DND-41 (cell line): ENCODE results near the gene KRTAP10-6.
"Not testable (repeated sequence)": the region's sequence is repeated elsewhere in the genome, so short reads cannot be mapped to it uniquely, and the experiment has no call there.

Experiments
- ATAC-seq: fragments of 200-7000 bp; cut with Tn5 transposase; 3 replicates; pipeline ENCODE4 v1.9.1; 2021; ENCODE audit warnings: low read depth; ENCODE audit not compliant: insufficient read depth
- DNase-seq: peaks from one replicate; pipeline ENCODE4 v3.0.0-alpha.2; 2020
- H2AFZ ChIP-seq: 2 replicates; pipeline ENCODE4 v1.6.0; 2012; ENCODE audit warnings: low read depth, low read length
- H3K27ac ChIP-seq: 2 replicates; pipeline ENCODE4 v1.5.1; 2012; ENCODE audit warnings: low read length, inconsistent platforms
- H3K27me3 ChIP-seq: fragments of 200-600 bp; sonication (generic); 2 replicates; pipeline ENCODE4 v1.6.0; 2012; ENCODE audit warnings: low read length, mild to moderate bottlenecking, inconsistent platforms; ENCODE audit not compliant: insufficient read depth, poor library complexity
- H3K36me3 ChIP-seq: 2 replicates; pipeline ENCODE4 v1.5.1; 2012; ENCODE audit warnings: low read length, inconsistent platforms; ENCODE audit not compliant: insufficient read depth
- H3K4me1 ChIP-seq: 2 replicates; pipeline ENCODE4 v1.5.1; 2012; ENCODE audit warnings: mild to moderate bottlenecking, low read length; ENCODE audit not compliant: insufficient read depth
- H3K4me2 ChIP-seq: 2 replicates; pipeline ENCODE4 v1.6.0; 2012; ENCODE audit warnings: mild to moderate bottlenecking, moderate library complexity, low read length, inconsistent platforms; ENCODE audit not compliant: insufficient read depth
- H3K4me3 ChIP-seq, 2 experiments: fragments of 200-600 bp in 1 of 2; shearing (Covaris generic) in 1 of 2; 2 replicates each; pipeline ENCODE4 v1.5.1; 2012 to 2016; ENCODE audit warnings: inconsistent platforms in 2 of 2, low read length in 2 of 2, mild to moderate bottlenecking in 2 of 2, low read depth in 1 of 2, moderate library complexity in 1 of 2
- H3K79me2 ChIP-seq: 2 replicates; pipeline ENCODE4 v1.6.0; 2012; ENCODE audit warnings: low read length, inconsistent platforms; ENCODE audit not compliant: insufficient read depth
- H3K9ac ChIP-seq: 2 replicates; pipeline ENCODE4 v1.6.0; 2012; ENCODE audit warnings: low read depth, mild to moderate bottlenecking, inconsistent platforms, low read length, moderate library complexity
- H3K9me3 ChIP-seq: 2 replicates; pipeline ENCODE4 v1.5.1; 2012; ENCODE audit warnings: low read length, moderate library complexity, mild to moderate bottlenecking, inconsistent platforms; ENCODE audit not compliant: insufficient read depth, severe bottlenecking
- H4K20me1 ChIP-seq: 2 replicates; pipeline ENCODE4 v1.6.0; 2012; ENCODE audit warnings: low read length; ENCODE audit not compliant: insufficient read depth
- EZH2 ChIP-seq: IDR thresholded peaks from 3 replicates; pipeline ENCODE4 v1.6.1; 2012; ENCODE audit warnings: borderline replicate concordance, low read depth, mild to moderate bottlenecking, moderate library complexity, low read length, inconsistent platforms; ENCODE audit not compliant: severe bottlenecking
- TF ChIP-seq, protein P1 (sequence below): IDR thresholded peaks from 2 replicates; pipeline ENCODE4 v1.5.1; 2012; ENCODE audit warnings: borderline replicate concordance, low read length, moderate library complexity, mild to moderate bottlenecking; ENCODE audit not compliant: poor library complexity, severe bottlenecking; ENCODE audit errors: extremely low read depth

Gene KRTAP10-6

DNA sequence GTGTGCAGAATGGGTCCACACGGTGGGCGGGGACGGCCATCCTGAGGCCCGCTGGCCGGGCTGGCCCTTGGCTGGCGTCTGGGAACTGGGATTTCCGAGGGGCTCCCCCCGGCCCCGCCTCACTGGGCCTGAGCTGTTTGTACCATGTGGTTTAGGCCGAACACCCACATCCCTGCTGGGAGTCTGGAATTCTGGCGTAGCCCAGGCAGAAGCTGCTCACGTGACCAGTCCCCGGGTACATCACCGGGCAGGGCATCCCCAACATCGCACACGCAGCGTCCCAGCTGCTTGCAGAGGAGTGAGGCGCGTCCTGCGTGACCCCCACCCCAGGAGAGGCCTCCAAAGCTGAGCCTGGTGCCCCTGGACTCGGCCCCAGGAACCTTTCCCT, 10.2 kb upstream of the KRTAP10-6 start:
- no peak for TF ChIP-seq EZH2
- TF ChIP-seq, protein P1, sequence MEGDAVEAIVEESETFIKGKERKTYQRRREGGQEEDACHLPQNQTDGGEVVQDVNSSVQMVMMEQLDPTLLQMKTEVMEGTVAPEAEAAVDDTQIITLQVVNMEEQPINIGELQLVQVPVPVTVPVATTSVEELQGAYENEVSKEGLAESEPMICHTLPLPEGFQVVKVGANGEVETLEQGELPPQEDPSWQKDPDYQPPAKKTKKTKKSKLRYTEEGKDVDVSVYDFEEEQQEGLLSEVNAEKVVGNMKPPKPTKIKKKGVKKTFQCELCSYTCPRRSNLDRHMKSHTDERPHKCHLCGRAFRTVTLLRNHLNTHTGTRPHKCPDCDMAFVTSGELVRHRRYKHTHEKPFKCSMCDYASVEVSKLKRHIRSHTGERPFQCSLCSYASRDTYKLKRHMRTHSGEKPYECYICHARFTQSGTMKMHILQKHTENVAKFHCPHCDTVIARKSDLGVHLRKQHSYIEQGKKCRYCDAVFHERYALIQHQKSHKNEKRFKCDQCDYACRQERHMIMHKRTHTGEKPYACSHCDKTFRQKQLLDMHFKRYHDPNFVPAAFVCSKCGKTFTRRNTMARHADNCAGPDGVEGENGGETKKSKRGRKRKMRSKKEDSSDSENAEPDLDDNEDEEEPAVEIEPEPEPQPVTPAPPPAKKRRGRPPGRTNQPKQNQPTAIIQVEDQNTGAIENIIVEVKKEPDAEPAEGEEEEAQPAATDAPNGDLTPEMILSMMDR, result no peak
- H3K4me1 ChIP-seq, result no peaks in the 10 kb centered on the region
- no peaks in the 10 kb centered on the region for H3K79me2 ChIP-seq
- no peaks in the 10 kb centered on the region for H3K27me3 ChIP-seq
- no peaks in the 10 kb centered on the region for H3K36me3 ChIP-seq
- no peaks in the 10 kb centered on the region for H3K9me3 ChIP-seq
- no peak overlapping the region for H3K9ac ChIP-seq
- no peak overlapping the region for H3K27ac ChIP-seq
- no peak overlapping the region for H2AFZ ChIP-seq
- no peak overlapping the region for H3K4me2 ChIP-seq
- DNase-seq (no peak), ATAC-seq (no peak)
- H4K20me1 ChIP-seq, result no peaks in the 10 kb centered on the region
- no peak overlapping the region for H3K4me3 ChIP-seq

DNA sequence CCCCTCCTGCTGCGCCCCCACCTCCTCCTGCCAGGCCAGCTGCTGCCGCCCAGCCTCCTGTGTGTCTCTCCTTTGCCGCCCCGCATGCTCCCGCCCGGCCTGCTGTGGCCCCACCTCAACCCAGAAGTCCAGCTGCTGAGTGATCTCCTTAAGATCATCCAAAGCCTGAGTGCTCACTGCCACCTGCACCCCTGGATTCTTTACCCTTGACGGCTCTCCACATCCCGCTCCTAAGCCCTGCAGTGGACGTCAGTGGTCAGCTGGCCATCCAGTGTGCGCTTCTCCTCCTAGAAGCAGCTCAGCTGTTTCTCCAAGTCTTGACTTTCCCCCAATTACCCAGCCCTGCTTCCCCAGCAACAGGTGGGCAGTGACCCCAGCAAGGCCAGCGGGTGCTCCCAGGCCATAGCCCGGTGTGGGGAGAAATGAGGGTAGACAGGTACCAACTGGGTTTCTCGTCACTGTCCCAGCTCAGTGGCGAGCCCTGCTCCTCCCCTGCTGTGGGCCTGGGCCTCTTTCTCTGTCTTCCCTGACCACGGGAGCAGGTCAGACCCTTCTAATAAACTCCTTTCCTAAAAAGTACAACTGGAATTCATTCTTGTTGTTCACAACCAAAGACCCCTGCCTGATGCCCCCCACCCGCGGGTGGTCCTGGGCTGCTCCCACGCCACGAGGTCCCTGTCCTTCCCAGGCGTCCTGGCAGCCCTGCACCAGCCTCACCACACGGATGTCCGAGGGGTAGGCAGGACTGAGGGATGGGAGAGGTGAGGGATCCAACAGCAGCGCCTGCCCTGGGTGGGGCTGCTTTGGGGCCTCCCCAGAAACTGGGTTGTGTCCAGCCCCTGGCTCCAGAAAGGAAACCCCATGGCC, 9.5 kb upstream of the KRTAP10-6 start:
- no peak overlapping the region for H3K27ac ChIP-seq
- no peaks in the 10 kb centered on the region for H3K79me2 ChIP-seq
- H3K4me1 ChIP-seq, result no peaks in the 10 kb centered on the region
- no peaks in the 10 kb centered on the region for H3K36me3 ChIP-seq
- H3K9me3 ChIP-seq, result no peaks in the 10 kb centered on the region
- no peak overlapping the region for H2AFZ ChIP-seq
- no peak for TF ChIP-seq EZH2
- TF ChIP-seq, protein P1, result no peak
- no peaks in the 10 kb centered on the region for H3K27me3 ChIP-seq
- no peaks in the 10 kb centered on the region for H4K20me1 ChIP-seq
- H3K4me3 ChIP-seq, result no peak overlapping the region
- H3K4me2 ChIP-seq, result no peak overlapping the region
- ATAC-seq (no peak), DNase-seq (no peak)
- H3K9ac ChIP-seq, result no peak overlapping the region

DNA sequence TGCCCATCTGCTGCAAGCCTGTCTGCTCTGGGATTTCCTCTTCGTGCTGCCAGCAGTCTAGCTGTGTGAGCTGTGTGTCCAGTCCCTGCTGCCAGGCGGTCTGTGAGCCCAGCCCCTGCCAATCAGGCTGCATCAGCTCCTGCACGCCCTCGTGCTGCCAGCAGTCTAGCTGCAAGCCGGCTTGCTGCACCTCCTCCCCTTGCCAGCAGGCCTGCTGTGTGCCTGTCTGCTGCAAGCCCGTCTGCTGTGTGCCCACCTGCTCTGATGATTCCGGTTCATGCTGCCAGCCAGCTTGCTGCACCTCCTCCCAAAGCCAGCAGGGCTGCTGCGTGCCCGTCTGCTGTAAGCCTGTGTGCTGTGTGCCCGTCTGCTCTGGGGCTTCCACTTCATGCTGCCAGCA, 8.8 kb upstream of the KRTAP10-6 start:
- H3K4me3 ChIP-seq, H3K4me1 ChIP-seq, H2AFZ ChIP-seq, H3K9ac ChIP-seq, H4K20me1 ChIP-seq, H3K27me3 ChIP-seq, DNase-seq, H3K36me3 ChIP-seq, H3K4me2 ChIP-seq, ATAC-seq, H3K79me2 ChIP-seq, H3K27ac ChIP-seq, H3K9me3 ChIP-seq: not testable (repeated sequence)

DNA sequence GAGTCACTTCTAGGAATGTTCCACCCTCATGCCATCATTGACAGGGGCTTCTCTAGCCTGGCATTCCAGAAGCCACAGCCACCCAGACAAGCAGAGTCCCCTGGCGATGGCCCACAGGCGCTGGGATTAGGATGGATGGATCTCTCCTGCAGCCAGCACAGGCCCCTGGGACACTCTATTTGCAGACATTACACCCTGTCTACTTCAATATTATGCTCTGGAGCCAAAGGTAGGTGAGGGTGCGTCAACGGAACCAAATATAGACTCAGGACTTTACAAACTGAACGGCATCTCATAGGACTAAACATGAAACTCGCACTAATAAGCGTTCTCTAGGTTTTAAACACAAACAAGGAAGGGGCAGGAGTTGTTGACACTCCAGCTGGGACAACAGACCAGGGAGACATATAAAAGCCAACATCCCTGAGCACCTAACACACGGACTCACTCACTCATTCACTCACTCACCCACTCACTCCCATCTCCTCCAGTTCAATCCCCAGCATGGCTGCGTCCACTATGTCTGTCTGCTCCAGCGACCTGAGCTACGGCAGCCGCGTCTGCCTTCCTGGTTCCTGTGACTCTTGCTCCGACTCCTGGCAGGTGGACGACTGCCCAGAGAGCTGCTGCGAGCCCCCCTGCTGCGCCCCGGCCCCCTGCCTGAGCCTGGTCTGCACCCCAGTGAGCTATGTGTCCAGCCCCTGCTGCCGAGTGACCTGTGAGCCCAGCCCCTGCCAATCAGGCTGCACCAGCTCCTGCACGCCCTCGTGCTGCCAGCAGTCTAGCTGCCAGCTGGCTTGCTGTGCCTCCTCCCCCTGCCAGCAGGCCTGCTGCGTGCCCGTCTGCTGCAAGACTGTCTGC, 8.0 kb upstream of the KRTAP10-6 start, which contains the start of gene KRTAP10-7:
Gene KRTAP10-7, plus strand, starts transcription at position 480 of the 861 bp plus-strand sequence. Its CDS starts 25 bp downstream, at position 505.
- H2AFZ ChIP-seq, H3K9ac ChIP-seq, H4K20me1 ChIP-seq, DNase-seq, H3K79me2 ChIP-seq, ATAC-seq, H3K27ac ChIP-seq, H3K4me2 ChIP-seq, H3K9me3 ChIP-seq, H3K4me3 ChIP-seq, H3K27me3 ChIP-seq, H3K4me1 ChIP-seq, H3K36me3 ChIP-seq: not testable (repeated sequence)
